Activated T-cell treated with anti-CD3 and anti-CD28 coated beads, Interleukin-2, amount 50 U/mL, for 1 hour (primary cell): Measurements from ENCODE around the gene QPCT.
"Not testable (repeated sequence)": the region's sequence is repeated elsewhere in the genome, so short reads cannot be mapped to it uniquely, and the experiment has no call there.

Experiments
- DNase-seq: peaks from one replicate; pipeline ENCODE4 v3.0.0-alpha.2; 2020

The QPCT gene

GRCh38 chr2:37394796-37395555 is 50.5 kb downstream of the QPCT start:
- DNase-seq, result no peak

- DNase-seq, result no peak
These were observed 52.6 kb downstream of the QPCT start for GRCh38 chr2:37396890-37397565.

- DNase-seq, result no peak
These were observed 54.6 kb downstream of the QPCT start for GRCh38 chr2:37398990-37399389.

GRCh38 chr2:37400041-37400440 is 55.6 kb downstream of the QPCT start:
- DNase-seq, result no peak

- no peak for DNase-seq
These were observed 58.2 kb downstream of the QPCT start for GRCh38 chr2:37402636-37403035.

- no peak for DNase-seq
These were observed 61.4 kb downstream of the QPCT start for GRCh38 chr2:37405781-37406180.

- DNase-seq, result no peak
These were observed 67.8 kb downstream of the QPCT start for GRCh38 chr2:37412231-37412630.

GRCh38 chr2:37413911-37414469 is 69.6 kb downstream of the QPCT start:
- not testable (repeated sequence) for DNase-seq

- no peak for DNase-seq
These were observed 70.1 kb downstream of the QPCT start for GRCh38 chr2:37414470-37414949.

- DNase-seq, result no peak
These were observed 70.8 kb downstream of the QPCT start for GRCh38 chr2:37415128-37415820.

- no peak for DNase-seq
These were observed 72.9 kb downstream of the QPCT start for GRCh38 chr2:37417321-37417720.

- DNase-seq, result no peak
These were observed 74.5 kb downstream of the QPCT start for GRCh38 chr2:37418956-37419355.

- no peak for DNase-seq
These were observed 77.3 kb downstream of the QPCT start for GRCh38 chr2:37421686-37422085.

GRCh38 chr2:37422816-37423215 is 78.4 kb downstream of the QPCT start:
- no peak for DNase-seq
